Suppressor macrophage (primary cell): ENCODE measurements around the gene OTOP2.

Experiments
- DNase-seq, 4 experiments: peaks; one replicate each; pipeline ENCODE4 v3.0.0-alpha.2; 2020 to 2022
- total RNA-seq, 17 experiments: gene quantifications; one replicate each; lab custom pipeline; 2026; ENCODE audit warnings: mixed read lengths in 6 of 17, inconsistent platforms in 3 of 17; lab: John Stamatoyannopoulos, UW

The OTOP2 gene
- 0 to 1.7 (median 0) reads per million in 17 experiments for total RNA-seq

- DNase-seq, result peak; percentile 82 to 90 (median 88)
Measured at GRCh38 chr17:74924250-74924948, at the start of gene OTOP2. OTOP2 (plus strand) TSS chr17:74924273; CDS start chr17:74924633, 360 bp downstream.

DNA sequence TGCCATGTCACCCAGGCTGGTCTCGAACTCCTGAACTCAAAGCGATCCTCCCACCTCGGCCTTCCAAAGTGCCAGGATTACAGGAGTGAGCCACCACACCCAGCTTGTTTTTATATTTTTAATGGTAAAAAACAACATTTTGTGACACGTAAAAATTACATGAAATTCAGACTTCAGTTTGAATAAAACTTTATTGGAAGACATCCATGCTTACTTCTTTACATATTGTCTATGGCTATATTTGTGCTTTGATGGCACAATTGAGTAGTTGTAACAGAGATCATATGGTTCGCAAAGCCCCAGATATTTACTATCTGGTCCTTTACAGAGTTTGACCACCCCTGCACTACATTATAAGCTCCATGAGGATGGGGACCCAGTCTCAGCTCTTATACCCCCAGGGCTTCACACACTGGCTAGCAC is 49.4 kb upstream of the OTOP2 start:
- no peak for DNase-seq

DNA sequence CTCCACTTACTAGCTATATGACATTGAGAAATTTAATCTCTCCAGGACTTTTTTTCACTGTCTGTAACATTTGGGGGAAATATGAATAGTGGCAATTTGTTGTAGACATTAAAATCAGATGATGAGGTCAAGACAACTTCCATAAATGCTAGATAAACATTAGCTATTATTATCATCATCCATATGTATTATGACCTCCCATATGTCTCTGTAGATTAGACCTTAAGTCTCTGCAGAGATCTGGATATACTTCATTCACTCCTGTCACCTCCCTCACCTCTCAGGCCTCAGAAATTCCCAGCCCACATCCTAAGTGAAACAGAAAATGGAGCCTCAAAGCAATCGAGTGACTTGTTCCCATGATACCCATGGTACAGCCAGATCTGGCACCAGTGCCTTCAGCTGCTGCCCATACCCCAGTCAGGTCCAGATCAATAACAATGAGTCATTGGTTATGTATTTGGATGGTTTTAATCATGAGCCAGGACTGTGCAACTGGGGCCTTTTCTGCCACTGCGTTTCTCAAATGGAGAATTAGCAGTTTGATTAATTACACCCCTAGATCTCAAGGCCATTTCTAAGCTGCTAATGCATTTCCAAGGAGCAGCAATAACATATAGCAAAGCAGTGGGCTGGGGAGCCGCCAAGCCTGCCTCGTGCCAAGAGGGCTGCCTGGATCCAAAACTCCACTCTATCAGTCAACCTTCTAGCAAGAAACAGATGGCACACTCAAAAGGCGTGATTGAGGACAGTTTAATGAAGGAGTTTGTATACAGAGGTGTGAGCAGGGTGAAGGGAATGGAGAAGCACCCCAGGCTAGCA is 48.7 kb upstream of the OTOP2 start:
- no peak for DNase-seq

DNA sequence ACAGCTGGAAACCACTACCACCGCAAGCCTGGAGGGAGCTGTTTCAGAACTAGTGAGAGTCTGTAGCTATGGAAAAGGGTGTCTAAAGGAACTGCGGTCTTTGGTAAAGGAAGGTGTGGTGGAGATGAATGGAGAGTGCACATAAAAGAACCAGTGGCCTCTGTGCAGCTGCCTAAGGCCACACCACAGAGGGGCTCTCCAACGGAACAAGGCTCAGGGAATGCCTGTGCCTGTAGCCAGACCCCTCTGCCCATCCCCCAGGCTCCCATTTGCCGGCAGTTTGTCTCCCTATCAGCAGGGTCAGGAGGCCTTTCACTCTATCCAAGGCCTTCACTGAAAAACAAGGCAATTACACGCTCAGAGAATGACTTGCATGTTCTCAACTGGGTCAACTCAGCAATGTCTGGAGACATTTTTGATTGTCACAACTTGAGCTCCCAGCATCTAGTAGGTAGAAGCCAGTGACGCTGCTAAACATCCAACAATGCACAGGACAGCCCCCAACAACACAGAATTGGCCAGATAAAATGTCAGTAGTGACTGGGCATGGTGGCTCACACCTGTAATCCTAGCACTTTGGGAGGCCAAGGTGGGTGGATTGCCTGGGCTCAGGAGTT is 48.0 kb upstream of the OTOP2 start:
- no peak for DNase-seq

- DNase-seq, result no peak
Measured at GRCh38 chr17:74877592-74878548, 46.2 kb upstream of the OTOP2 start.

- DNase-seq, result no peak
Measured at GRCh38 chr17:74878658-74879057, 45.4 kb upstream of the OTOP2 start.

GRCh38 chr17:74879308-74879707 is 44.8 kb upstream of the OTOP2 start:
- no peak for DNase-seq

DNA sequence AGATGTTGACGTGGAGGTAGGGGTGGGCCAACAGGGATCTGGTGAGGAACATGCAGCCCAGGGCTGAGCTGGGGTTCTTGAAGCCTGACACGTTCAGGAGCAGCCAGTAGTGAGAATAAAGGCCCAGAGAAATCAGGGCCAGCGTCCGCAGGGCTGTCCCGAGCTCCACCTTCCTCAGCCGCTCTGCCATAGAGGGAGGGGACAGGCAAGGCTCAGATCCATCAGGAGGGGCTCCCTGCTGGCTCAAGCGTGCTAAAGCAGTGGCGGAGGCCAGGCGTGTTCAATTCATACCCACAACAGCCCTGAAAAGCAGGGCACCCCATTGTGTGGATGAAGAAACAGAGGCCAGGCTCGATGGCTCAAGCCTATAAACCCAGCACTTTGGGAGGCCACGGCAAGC is 43.0 kb upstream of the OTOP2 start:
- no peak for DNase-seq

- no peak for DNase-seq
Measured at GRCh38 chr17:74882517-74883240, 41.4 kb upstream of the OTOP2 start.

DNA sequence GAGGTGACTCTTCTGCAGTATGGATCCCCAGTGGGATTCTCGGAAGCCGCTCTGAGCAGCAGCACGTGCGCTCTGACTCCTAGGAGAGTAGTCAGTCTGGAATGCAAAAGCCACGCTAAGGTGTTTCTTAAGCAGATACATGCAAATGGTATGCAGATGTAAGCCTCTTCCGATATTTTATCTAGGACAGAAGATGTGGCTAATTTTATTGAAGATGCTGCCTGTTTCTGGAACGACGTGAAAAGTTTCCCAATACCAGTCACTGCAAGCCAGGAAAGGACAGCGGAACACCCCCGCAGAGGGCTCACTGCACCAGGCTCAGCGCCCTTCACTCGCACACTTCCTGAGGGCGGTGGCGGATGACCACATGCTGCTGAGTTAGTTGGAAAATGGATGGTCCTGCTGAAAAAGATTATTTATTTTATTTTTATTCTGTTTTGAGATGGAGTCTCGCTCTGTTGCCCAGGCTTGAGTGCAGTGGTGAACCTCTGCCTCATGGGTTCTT is 40.8 kb upstream of the OTOP2 start:
- peak; percentile 79 to 88 (median 84) for DNase-seq

- DNase-seq, result no peak
Measured at GRCh38 chr17:74888469-74888868, 35.6 kb upstream of the OTOP2 start.

DNA sequence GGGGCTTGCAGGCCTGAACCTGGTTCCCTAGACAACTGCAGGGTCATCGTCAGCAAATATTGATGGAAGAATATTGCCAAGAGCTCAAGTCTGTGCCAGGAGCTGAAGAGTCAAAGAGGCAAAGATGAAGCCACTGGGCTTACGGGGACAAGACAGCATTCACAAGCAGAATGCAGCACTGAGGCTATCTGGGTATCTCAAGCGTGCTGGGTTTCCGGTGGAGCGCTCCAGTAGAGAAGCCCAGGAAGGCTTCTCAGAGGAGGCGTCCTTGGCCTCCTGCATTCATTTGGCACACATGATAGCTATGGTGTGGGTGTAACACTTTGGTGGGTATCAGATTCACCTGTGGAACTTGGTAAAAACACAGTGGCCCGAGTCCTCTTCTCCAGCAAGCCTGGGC is 33.5 kb upstream of the OTOP2 start:
- DNase-seq, result no peak

- no peak for DNase-seq
Measured at GRCh38 chr17:74892013-74892841, 31.8 kb upstream of the OTOP2 start.

GRCh38 chr17:74892974-74893911 is 30.8 kb upstream of the OTOP2 start, which contains the start of gene FADS6:
FADS6 (minus strand) TSS chr17:74893633; CDS start chr17:74893595, 38 bp downstream.
- DNase-seq, result peak in 2 of 4 experiments; percentile 17 to 34

DNA sequence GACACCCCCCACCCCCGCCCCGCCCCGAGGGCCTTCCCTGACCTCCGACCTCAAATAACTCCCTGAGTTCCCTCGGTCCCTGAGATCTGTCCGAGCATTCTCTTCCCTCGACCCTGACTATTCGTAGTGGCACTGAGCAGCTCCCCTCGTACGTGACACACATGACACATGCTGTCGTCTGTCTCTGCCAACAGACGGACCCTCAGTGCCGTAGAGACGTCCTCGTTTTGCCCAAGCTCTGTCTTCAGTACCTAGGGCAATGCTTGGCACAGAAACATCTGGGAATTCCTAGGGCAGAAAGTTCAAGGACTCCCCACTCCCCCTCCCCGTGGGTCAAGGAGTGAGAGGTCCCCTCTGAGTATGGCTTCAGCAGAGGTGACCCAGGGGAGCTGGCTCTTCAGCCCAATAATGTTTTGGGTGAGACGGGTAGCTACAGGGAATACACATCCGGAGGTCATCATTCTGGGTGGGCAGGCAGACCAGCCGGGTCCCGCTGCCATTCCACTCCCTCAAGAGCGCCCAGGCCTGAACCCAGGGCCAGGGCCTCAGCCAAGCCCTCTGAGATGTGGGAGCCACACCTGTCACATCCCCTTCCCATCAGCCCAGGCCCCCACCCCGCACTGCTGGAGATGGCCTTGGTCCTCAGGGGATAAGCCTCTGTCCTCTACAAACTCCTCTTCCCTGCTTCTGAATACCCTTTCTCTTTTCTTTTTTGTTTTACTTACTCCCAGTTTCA is 30.0 kb upstream of the OTOP2 start:
- DNase-seq, result no peak

- DNase-seq, result no peak
Measured at GRCh38 chr17:74898376-74898946, 25.6 kb upstream of the OTOP2 start.

DNA sequence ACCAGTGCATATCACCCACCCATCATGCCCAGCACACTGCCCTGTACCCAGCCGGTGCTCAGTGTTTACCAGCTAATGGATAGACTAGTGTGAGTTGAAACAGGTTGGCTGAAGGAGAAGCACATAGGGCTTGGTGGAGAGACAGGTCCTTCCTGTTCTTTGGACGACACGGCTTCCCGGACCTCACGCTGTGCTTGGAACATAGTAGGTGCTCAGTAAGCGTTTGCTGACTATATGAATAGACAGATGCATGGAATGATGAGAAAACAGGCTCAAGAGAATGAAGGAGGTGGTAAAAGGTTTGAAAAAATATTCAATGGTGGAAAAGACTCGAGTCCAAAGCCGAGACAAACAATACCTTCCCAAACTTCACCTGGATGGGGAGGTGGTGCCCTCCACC is 23.9 kb upstream of the OTOP2 start:
- DNase-seq, result no peak
